Memory B cell (primary cell): ENCODE data around the gene TMEM229A.
"Not testable (repeated sequence)": the region's sequence is repeated elsewhere in the genome, so short reads cannot be mapped to it uniquely, and the experiment has no call there.

Experiments used
- ATAC-seq: fragments of 150-1000 bp; cut with Tn5 transposase; 2 replicates; pipeline ENCODE4 v1.10.0; 2021; ENCODE audit warnings: low read depth, mild to moderate bottlenecking, moderate library complexity
- DNase-seq, 2 donors: peaks; one replicate each; pipeline ENCODE4 v3.0.0; 2022; ENCODE audit warnings: low spot score in 2 of 2
- H3K27ac Mint-ChIP-seq: one replicate; pipeline ENCODE4 v1.8.0; 2022; ENCODE audit warnings: mild to moderate bottlenecking, moderate library complexity, mixed read lengths
- H3K27me3 Mint-ChIP-seq: one replicate; pipeline ENCODE4 v1.8.0; 2022; ENCODE audit warnings: mixed read lengths
- H3K36me3 Mint-ChIP-seq: one replicate; pipeline ENCODE4 v1.8.0; 2022; ENCODE audit warnings: mild to moderate bottlenecking, mixed read lengths
- H3K4me1 Mint-ChIP-seq: one replicate; pipeline ENCODE4 v1.8.0; 2022; ENCODE audit warnings: mixed read lengths
- H3K4me3 Mint-ChIP-seq: one replicate; pipeline ENCODE4 v1.8.0; 2022; ENCODE audit warnings: mild to moderate bottlenecking, moderate library complexity, mixed read lengths
- H3K9me3 Mint-ChIP-seq: one replicate; pipeline ENCODE4 v1.8.0; 2022; ENCODE audit warnings: mixed read lengths

The TMEM229A gene

GRCh38 chr7:124024329-124024728 is 8.5 kb downstream of the TMEM229A start:
- not testable (repeated sequence) for H3K4me3 Mint-ChIP-seq, H3K36me3 Mint-ChIP-seq, H3K27me3 Mint-ChIP-seq, ATAC-seq, H3K4me1 Mint-ChIP-seq, DNase-seq, H3K27ac Mint-ChIP-seq, H3K9me3 Mint-ChIP-seq

DNA sequence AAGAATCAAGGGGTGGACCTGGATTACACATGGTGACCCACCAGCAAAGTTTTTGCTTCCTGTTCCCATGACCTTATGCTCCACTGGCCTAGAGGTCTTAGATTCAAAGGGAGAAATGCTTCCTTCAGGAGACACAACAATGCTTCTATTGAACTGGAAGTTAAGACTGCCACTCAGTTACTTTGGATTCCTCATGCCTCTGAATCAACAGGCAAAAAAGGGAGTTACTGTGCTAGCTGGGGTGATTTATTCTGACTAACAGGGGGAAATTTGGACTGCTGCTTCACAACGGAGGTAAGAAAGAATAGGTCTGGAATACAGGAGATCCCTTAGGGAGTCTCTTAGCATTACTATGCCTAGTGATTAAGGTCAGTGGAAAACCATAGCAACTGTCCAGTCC is 10.3 kb downstream of the TMEM229A start:
- H3K36me3 Mint-ChIP-seq = no peaks in the 10 kb centered on the region
- H3K4me1 Mint-ChIP-seq = no peaks in the 10 kb centered on the region
- H3K27me3 Mint-ChIP-seq = no peaks in the 10 kb centered on the region
- H3K27ac Mint-ChIP-seq = no peak overlapping the region
- ATAC-seq = no peak
- no peak for DNase-seq
- no peak overlapping the region for H3K4me3 Mint-ChIP-seq
- peaks cover 1% of the 10 kb centered on the region for H3K9me3 Mint-ChIP-seq

DNA sequence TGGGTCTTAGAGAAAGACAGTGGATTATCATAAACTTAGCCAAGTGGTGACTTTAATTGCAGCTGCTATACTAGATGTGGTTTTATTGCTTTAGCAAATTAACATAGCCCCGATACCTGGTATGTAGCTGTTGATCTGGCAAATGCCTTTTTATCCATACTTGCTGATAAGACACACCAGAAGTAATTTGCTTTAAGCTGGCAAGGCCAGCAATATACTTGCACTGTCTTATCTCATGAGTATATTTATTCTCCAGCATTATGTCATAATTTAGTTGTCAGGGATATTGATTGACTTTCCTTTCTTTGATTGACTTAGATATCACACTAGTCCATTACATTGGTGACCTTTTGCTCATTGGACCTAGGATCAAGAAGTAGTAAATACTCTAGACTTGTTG is 12.8 kb downstream of the TMEM229A start:
- no peak for ATAC-seq
- H3K4me1 Mint-ChIP-seq = no peaks in the 10 kb centered on the region
- H3K27me3 Mint-ChIP-seq = no peaks in the 10 kb centered on the region
- H3K9me3 Mint-ChIP-seq = peaks cover 1% of the 10 kb centered on the region
- no peaks in the 10 kb centered on the region for H3K36me3 Mint-ChIP-seq
- no peak overlapping the region for H3K27ac Mint-ChIP-seq
- H3K4me3 Mint-ChIP-seq = no peak overlapping the region
- no peak for DNase-seq

- Mint-ChIP-seq H3K36me3 (no peaks in the 10 kb centered on the region), H3K4me1 (no peaks in the 10 kb centered on the region), H3K9me3 (no peaks in the 10 kb centered on the region), H3K27me3 (no peaks in the 10 kb centered on the region), H3K27ac (no peak overlapping the region), H3K4me3 (no peak overlapping the region)
- DNase-seq (no peak), ATAC-seq (no peak)
These were observed 19.6 kb downstream of the TMEM229A start for GRCh38 chr7:124013306-124013705.

- Mint-ChIP-seq H3K27me3 (no peaks in the 10 kb centered on the region), H3K36me3 (no peaks in the 10 kb centered on the region)
These were observed 20.0 kb downstream of the TMEM229A start for GRCh38 chr7:124012864-124013263.

DNA sequence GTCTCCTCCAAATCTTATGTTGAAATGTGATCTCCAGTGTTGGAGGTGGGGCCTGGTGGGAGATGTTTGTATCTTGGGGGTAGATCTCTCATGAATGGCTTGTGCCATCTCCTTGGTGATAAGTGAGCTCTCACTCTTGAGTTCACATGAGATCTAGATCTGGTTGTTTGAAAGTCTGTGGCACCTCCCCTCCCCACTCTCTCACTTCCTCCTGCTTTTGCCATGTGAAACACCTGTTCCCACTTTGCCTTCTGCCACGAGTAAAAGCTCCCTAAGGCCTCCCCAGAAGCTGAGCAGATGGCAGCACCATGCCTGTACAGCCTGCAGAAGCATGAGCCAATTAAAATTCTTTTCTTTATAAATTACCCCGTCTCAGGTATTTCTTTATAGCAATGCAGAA is 23.5 kb downstream of the TMEM229A start:
- Mint-ChIP-seq H3K27ac (no peak overlapping the region), H3K4me3 (no peak overlapping the region), H3K4me1 (no peaks in the 10 kb centered on the region), H3K36me3 (no peaks in the 10 kb centered on the region), H3K9me3 (no peaks in the 10 kb centered on the region), H3K27me3 (no peaks in the 10 kb centered on the region)
- DNase-seq = no peak
- no peak for ATAC-seq

More at GRCh38 chr7:124012864-124013263, 20.0 kb downstream of the TMEM229A start:
- Mint-ChIP-seq H3K9me3 (no peaks in the 10 kb centered on the region), H3K4me1 (no peaks in the 10 kb centered on the region), H3K27ac (no peak overlapping the region), H3K4me3 (no peak overlapping the region)
- ATAC-seq (no peak), DNase-seq (no peak)

DNA sequence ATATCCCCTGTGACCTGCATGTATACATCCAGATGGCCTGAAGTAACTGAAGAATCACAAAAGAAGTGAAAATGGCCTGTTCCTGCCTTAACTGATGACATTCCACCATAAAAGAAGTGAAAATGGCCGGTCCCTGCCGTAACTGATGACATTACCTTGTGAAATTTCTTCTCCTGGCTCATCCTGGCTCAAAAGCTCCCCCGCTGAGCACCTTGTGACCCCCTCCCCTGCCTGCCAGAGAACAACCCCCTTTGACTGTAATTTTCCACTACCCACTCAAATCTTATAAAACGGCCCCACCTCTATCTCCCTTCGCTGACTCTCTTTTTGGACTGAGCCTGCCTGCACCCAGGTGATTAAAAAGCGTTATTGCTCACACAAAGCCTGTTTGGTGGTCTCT is 24.6 kb downstream of the TMEM229A start:
- not testable (repeated sequence) for H3K27me3 Mint-ChIP-seq, DNase-seq, ATAC-seq, H3K27ac Mint-ChIP-seq, H3K4me3 Mint-ChIP-seq, H3K9me3 Mint-ChIP-seq, H3K4me1 Mint-ChIP-seq, H3K36me3 Mint-ChIP-seq

DNA sequence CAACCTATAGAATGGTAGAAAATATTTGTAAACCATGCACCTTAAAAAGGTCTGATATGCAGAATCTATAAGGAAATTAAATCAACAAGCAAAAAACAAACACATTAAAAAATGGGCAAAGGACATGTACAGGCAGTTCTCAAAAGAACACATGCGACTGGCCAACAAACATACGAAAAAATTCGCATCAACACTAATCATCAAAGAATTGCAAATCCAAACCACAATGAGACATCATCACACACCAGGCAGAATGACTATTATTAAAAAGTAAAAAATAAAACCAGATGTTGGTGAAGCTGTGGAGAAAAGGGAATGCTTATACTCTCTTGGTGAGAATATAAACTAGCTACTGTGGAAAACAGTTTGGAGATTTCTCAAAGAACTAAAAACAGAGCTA is 33.2 kb downstream of the TMEM229A start:
- no peak overlapping the region for H3K4me3 Mint-ChIP-seq
- H3K36me3 Mint-ChIP-seq = no peaks in the 10 kb centered on the region
- H3K4me1 Mint-ChIP-seq = no peaks in the 10 kb centered on the region
- no peak overlapping the region for H3K27ac Mint-ChIP-seq
- no peaks in the 10 kb centered on the region for H3K27me3 Mint-ChIP-seq
- ATAC-seq = no peak
- no peak for DNase-seq
- peaks cover 11% of the 10 kb centered on the region for H3K9me3 Mint-ChIP-seq

DNA sequence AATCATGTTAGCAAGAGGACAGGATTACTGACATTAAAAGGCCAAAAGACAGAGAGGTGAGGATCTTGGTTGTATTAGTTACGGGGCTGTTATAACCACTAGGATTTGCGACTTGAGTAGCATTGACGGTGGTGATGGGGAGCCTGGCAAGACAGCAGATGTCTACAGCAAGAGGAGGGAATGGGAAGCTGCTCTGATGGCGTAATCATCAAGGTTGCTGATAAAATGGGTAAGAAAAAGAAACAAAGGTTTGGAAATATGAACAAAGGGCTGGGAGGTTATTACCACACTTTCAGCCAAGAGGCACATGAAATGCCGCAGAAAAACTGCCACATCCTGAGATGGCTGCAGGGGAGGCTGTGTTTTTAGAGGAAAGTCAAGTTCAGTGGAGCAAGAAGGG is 33.9 kb downstream of the TMEM229A start:
- Mint-ChIP-seq H3K27me3 (no peaks in the 10 kb centered on the region), H3K36me3 (no peaks in the 10 kb centered on the region), H3K9me3 (peaks cover 11% of the 10 kb centered on the region), H3K4me3 (no peak overlapping the region), H3K4me1 (no peaks in the 10 kb centered on the region), H3K27ac (no peak overlapping the region)
- no peak for ATAC-seq
- no peak for DNase-seq

DNA sequence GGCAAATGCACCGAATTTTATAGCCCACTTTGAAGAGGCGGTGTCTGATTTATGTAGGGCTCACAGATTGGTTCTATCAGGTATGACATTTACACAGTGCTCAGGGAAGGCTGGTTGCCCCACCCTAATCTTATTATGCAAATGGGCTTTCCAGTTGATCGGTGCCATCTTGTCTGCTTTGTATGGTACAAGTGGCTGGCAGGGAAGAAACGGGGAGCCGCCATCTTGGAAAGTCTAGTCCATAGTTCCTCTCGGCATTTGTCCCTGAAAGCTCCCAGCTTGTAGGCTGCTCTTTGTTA is 36.6 kb downstream of the TMEM229A start:
- DNase-seq (no peak), ATAC-seq (no peak)
- no peaks in the 10 kb centered on the region for H3K27me3 Mint-ChIP-seq
- no peak overlapping the region for H3K4me3 Mint-ChIP-seq
- no peaks in the 10 kb centered on the region for H3K4me1 Mint-ChIP-seq
- peaks cover 9% of the 10 kb centered on the region for H3K9me3 Mint-ChIP-seq
- no peaks in the 10 kb centered on the region for H3K36me3 Mint-ChIP-seq
- H3K27ac Mint-ChIP-seq = no peak overlapping the region

DNA sequence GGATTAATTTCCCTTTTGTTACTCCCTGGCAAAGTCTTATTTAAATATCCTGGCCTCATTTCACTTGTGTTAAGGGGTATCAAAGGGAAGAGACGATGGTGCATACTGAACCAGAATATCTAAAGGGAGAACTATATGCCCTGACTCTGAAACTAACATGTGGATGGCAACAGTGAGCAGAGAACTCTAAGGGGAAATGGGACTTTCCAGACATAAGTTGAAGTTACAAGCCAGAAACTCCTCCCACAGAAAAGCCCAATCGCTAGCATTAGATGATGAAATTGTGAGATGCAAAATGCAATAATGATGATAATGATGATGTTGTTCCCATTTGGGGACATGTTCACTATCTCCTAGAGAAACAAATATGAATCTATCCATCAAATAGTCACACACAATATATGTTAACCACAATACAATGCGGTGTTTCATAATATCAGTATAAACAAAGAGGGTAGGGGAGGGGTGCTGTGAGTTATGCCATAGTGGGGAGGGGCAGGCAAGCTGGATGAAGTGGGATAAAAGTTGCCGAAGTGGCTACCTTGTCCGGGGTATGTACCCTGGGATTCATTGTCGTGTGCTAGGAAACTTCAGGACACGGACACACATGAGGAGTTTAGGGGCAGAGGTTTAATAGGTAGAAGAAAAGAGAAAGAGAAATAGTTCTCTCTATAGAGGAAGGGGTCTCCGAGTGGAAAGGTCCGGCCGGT is 37.1 kb downstream of the TMEM229A start:
- ATAC-seq = no peak
- Mint-ChIP-seq H3K27ac (no peak overlapping the region), H3K4me3 (no peak overlapping the region), H3K27me3 (no peaks in the 10 kb centered on the region), H3K36me3 (no peaks in the 10 kb centered on the region), H3K9me3 (peaks cover 8% of the 10 kb centered on the region), H3K4me1 (no peaks in the 10 kb centered on the region)
- no peak for DNase-seq

DNA sequence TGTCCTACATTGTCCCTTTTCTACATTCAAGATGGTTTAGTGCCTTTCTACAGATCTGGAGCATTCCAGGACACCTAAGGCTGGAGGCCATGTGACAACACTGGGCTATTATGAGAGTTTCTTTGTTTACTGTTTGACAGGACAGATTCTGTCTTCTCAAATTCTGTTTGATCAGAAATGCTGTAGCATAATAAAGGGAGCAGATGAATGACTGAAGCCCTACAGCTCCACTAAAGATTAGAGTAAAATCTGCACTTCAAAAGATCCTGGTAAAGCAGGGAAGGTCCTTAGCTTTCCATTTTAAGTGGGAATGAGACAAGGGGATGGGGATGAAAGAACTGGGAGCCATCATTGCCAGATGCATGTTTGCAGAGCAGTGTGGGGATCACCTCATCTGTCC is 38.4 kb downstream of the TMEM229A start:
- DNase-seq (no peak), ATAC-seq (no peak)
- Mint-ChIP-seq H3K27ac (no peak overlapping the region), H3K36me3 (no peaks in the 10 kb centered on the region), H3K4me3 (no peak overlapping the region), H3K4me1 (no peaks in the 10 kb centered on the region), H3K9me3 (peaks cover 11% of the 10 kb centered on the region), H3K27me3 (peaks cover 2% of the 10 kb centered on the region)

DNA sequence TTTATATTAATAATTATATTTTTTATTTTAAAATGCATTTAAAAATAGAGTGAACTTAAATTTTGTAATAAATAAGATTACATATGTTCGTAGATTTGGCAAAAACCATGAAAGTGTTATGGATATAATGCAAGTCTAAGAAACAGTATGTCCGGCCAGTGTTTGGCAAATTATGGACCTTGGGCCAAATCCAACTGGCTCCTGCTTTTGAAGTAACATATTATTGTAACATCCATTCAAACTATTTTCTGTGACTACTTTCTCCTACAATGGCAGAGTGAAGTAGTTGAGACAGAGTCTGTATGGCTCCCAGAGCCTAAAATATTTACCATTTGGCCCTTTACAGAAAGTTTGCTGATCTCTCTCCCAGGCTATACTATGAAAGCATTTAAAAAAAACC is 38.9 kb downstream of the TMEM229A start:
- DNase-seq (no peak), ATAC-seq (no peak)
- H3K36me3 Mint-ChIP-seq = no peaks in the 10 kb centered on the region
- H3K27ac Mint-ChIP-seq = no peak overlapping the region
- peaks cover 2% of the 10 kb centered on the region for H3K27me3 Mint-ChIP-seq
- H3K4me1 Mint-ChIP-seq = no peaks in the 10 kb centered on the region
- H3K9me3 Mint-ChIP-seq = peaks cover 11% of the 10 kb centered on the region
- H3K4me3 Mint-ChIP-seq = no peak overlapping the region

GRCh38 chr7:123992913-123993518 is 39.9 kb downstream of the TMEM229A start:
- Mint-ChIP-seq H3K27ac (no peak overlapping the region), H3K36me3 (no peaks in the 10 kb centered on the region), H3K27me3 (peaks cover 2% of the 10 kb centered on the region), H3K9me3 (peaks cover 6% of the 10 kb centered on the region), H3K4me3 (no peak overlapping the region), H3K4me1 (no peaks in the 10 kb centered on the region)
- no peak for ATAC-seq
- DNase-seq = no peak

- peaks cover 2% of the 10 kb centered on the region for H3K27me3 Mint-ChIP-seq
- no peak overlapping the region for H3K4me3 Mint-ChIP-seq
- ATAC-seq (no peak), DNase-seq (no peak)
- no peaks in the 10 kb centered on the region for H3K36me3 Mint-ChIP-seq
- H3K27ac Mint-ChIP-seq = no peak overlapping the region
- H3K4me1 Mint-ChIP-seq = no peaks in the 10 kb centered on the region
- peaks cover 3% of the 10 kb centered on the region for H3K9me3 Mint-ChIP-seq
These were observed 45.4 kb downstream of the TMEM229A start for GRCh38 chr7:123987445-123987844.
